Naive thymus-derived CD4-positive, alpha-beta T cell (primary cell): ENCODE results near the gene EDAR. TPM values are rescaled to one million over a fixed set of nuclear protein-coding genes. Genes with fewer than 3 reads are reported as not detected.

Experiments used
- ATAC-seq: fragments of 150-1000 bp; cut with Tn5 transposase; 2 replicates; pipeline ENCODE4 v1.10.0; 2021; ENCODE audit warnings: mild to moderate bottlenecking, moderate library complexity
- CTCF ChIA-PET: fragments of 350-600 bp; sonication (Branson Sonifier 250); formaldehyde crosslinking; loops from one replicate; lab custom pipeline; 2021; ENCODE audit warnings: antibody characterized with exemption; lab: Charles Lee
- POLR2A ChIA-PET: fragments of 350-600 bp; sonication (Branson Sonifier 250); formaldehyde crosslinking; loops from one replicate; lab custom pipeline; 2021; ENCODE audit warnings: antibody characterized with exemption, inconsistent platforms; lab: Charles Lee
- DNase-seq, 9 donors: peaks; one replicate each; pipeline versions ENCODE4 v3.0.0 to v3.0.0-alpha.2; 2020 to 2022; ENCODE audit warnings: mixed read lengths in 1 of 9
- H3K27ac ChIP-seq: one replicate; pipeline ENCODE4 v1.7.0; 2013; ENCODE audit warnings: mild to moderate bottlenecking, low read depth, low read length, moderate library complexity
- H3K27me3 ChIP-seq, 2 donors: one replicate each; pipeline ENCODE4 v1.7.0; 2013; ENCODE audit warnings: low read length in 2 of 2, mild to moderate bottlenecking in 2 of 2, moderate library complexity in 2 of 2; ENCODE audit not compliant: control insufficient read depth in 2 of 2, insufficient read depth in 2 of 2
- H3K36me3 ChIP-seq, 3 experiments: 1 replicate in 2 of 3; 2 replicates in 1 of 3; pipeline ENCODE4 v1.7.0; 2013; ENCODE audit warnings: low read length in 3 of 3, mild to moderate bottlenecking in 3 of 3, moderate library complexity in 1 of 3; ENCODE audit not compliant: insufficient read depth in 3 of 3, control insufficient read depth in 2 of 3
- H3K4me1 ChIP-seq, 2 donors: one replicate each; pipeline ENCODE4 v1.7.0; 2013; ENCODE audit warnings: low read length in 2 of 2, mild to moderate bottlenecking in 2 of 2, moderate library complexity in 1 of 2; ENCODE audit not compliant: control insufficient read depth in 2 of 2, insufficient read depth in 2 of 2
- H3K4me3 ChIP-seq: 2 replicates; pipeline ENCODE4 v1.7.0; 2013; ENCODE audit warnings: mild to moderate bottlenecking, low read length
- H3K9me3 ChIP-seq, 3 experiments: 1 replicate in 2 of 3; 2 replicates in 1 of 3; pipeline ENCODE4 v1.7.0; 2013; ENCODE audit warnings: low read length in 3 of 3; ENCODE audit not compliant: control insufficient read depth in 2 of 3
- H3K27ac Mint-ChIP-seq, 9 donors: one replicate each; pipeline ENCODE4 v1.8.0; 2020 to 2022; ENCODE audit warnings: mixed read lengths in 9 of 9, mild to moderate bottlenecking in 8 of 9, moderate library complexity in 5 of 9, inconsistent platforms in 2 of 9
- H3K27me3 Mint-ChIP-seq, 5 donors: one replicate each; pipeline ENCODE4 v1.8.0; 2021 to 2022; ENCODE audit warnings: mixed read lengths in 5 of 5, mild to moderate bottlenecking in 1 of 5
- H3K36me3 Mint-ChIP-seq, 5 donors: one replicate each; pipeline ENCODE4 v1.8.0; 2020 to 2022; ENCODE audit warnings: mixed read lengths in 5 of 5, mild to moderate bottlenecking in 3 of 5, inconsistent platforms in 1 of 5
- H3K4me1 Mint-ChIP-seq, 7 donors: one replicate each; pipeline ENCODE4 v1.8.0; 2020 to 2022; ENCODE audit warnings: mixed read lengths in 7 of 7, mild to moderate bottlenecking in 3 of 7, inconsistent platforms in 1 of 7
- H3K4me3 Mint-ChIP-seq, 10 donors: one replicate each; pipeline ENCODE4 v1.8.0; 2020 to 2022; ENCODE audit warnings: mild to moderate bottlenecking in 10 of 10, mixed read lengths in 10 of 10, moderate library complexity in 6 of 10, inconsistent platforms in 2 of 10
- H3K9me3 Mint-ChIP-seq, 11 donors: one replicate each; pipeline ENCODE4 v1.8.0; 2020 to 2022; ENCODE audit warnings: mixed read lengths in 11 of 11, mild to moderate bottlenecking in 4 of 11, inconsistent platforms in 1 of 11, moderate library complexity in 1 of 11
- intact Hi-C, 2 donors: fragments of 100-400 bp; cut with micrococcal nuclease; formaldehyde crosslinking; loops; one replicate each; pipeline ENCODE4 v1.15.1; 2023
- polyA plus RNA-seq, 2 donors: library from polyadenylated mRNA; unstranded; fragments of 300-500 nt; fragmentation: Illumina TruSeq; gene quantifications; one replicate each; pipeline ENCODE4 v1.2.3, GENCODE V29; 2021
- total RNA-seq, 6 experiments: library from RNA in 5 of 6; stranded (reverse) in 5 of 6; gene quantifications; 1 replicate in 5 of 6; 2 replicates in 1 of 6; pipeline ENCODE4 v1.2.3 and lab custom pipeline; 2021 to 2026

The EDAR gene
- total and polyA plus RNA-seq, 7 experiments from 2014 or later = 0.17 to 26.8 (median 21.6) TPM

- peak overlapping the region in 2 of 9 donors; percentile 13 to 89 for H3K27ac Mint-ChIP-seq
- peaks cover 0 to 2% (median 0%) of the 10 kb centered on the region in 11 donors for H3K9me3 Mint-ChIP-seq
- Histone ChIP-seq H3K4me3 (no peak overlapping the region), H3K4me1 (no peaks in the 10 kb centered on the region), H3K9me3 (no peaks in the 10 kb centered on the region), H3K27me3 (no peaks in the 10 kb centered on the region), H3K27ac (no peak overlapping the region), H3K36me3 (peaks cover 0 to 83% (median 11%) of the 10 kb centered on the region in 3 experiments)
- intact Hi-C loops = no loop called here
- H3K4me3 Mint-ChIP-seq = no peak overlapping the region
- CTCF ChIA-PET = interaction anchor here (0.6 kb wide), 1 partner anchor 48 kb away, joined by 4 read pairs; no protein-coding TSS in a partner anchor
- no peaks in the 10 kb centered on the region for H3K27me3 Mint-ChIP-seq
- POLR2A ChIA-PET = no interaction called here
- peaks cover 0 to 82% (median 35%) of the 10 kb centered on the region in 5 donors for H3K36me3 Mint-ChIP-seq
- no peak for ATAC-seq
- H3K4me1 Mint-ChIP-seq = peaks cover 0 to 6% (median 0%) of the 10 kb centered on the region in 7 donors
- DNase-seq = peak in 1 of 9 donors; percentile 4
Measured at GRCh38 chr2:108909275-108909823, 79.7 kb downstream of the EDAR start.

- peaks cover 0 to 88% (median 41%) of the 10 kb centered on the region in 5 donors for H3K36me3 Mint-ChIP-seq
- H3K27me3 Mint-ChIP-seq = no peaks in the 10 kb centered on the region
- H3K4me3 ChIP-seq = no peak overlapping the region
- POLR2A ChIA-PET = no interaction called here
- CTCF ChIA-PET = no interaction called here
- H3K27ac ChIP-seq = no peak overlapping the region
- no peaks in the 10 kb centered on the region for H3K27me3 ChIP-seq
- intact Hi-C loops = no loop called here
- no peak overlapping the region for H3K27ac Mint-ChIP-seq
- no peak overlapping the region for H3K4me3 Mint-ChIP-seq
- H3K4me1 ChIP-seq = no peaks in the 10 kb centered on the region
- H3K9me3 ChIP-seq = no peaks in the 10 kb centered on the region
- H3K4me1 Mint-ChIP-seq = peaks cover 0 to 6% (median 0%) of the 10 kb centered on the region in 7 donors
- ATAC-seq (no peak), DNase-seq (peak in 1 of 9 donors; percentile 10)
- peaks cover 0 to 90% (median 11%) of the 10 kb centered on the region in 3 experiments for H3K36me3 ChIP-seq
- peaks cover 0 to 4% (median 0%) of the 10 kb centered on the region in 11 donors for H3K9me3 Mint-ChIP-seq
Measured at GRCh38 chr2:108908713-108909070, 80.3 kb downstream of the EDAR start.

- Mint-ChIP-seq H3K4me1 (peaks cover 0 to 6% (median 0%) of the 10 kb centered on the region in 7 donors), H3K36me3 (peaks cover 0 to 90% (median 47%) of the 10 kb centered on the region in 5 donors), H3K27me3 (no peaks in the 10 kb centered on the region), H3K27ac (no peak overlapping the region), H3K9me3 (peaks cover 0 to 10% (median under 1%) of the 10 kb centered on the region in 11 donors), H3K4me3 (no peak overlapping the region)
- no peaks in the 10 kb centered on the region for H3K27me3 ChIP-seq
- ATAC-seq (no peak), DNase-seq (peak in 1 of 9 donors; percentile 7)
- intact Hi-C loops = no loop called here
- ChIA-PET POLR2A (no interaction called here), CTCF (interaction anchor here (0.9 kb wide), 1 partner anchor 13 kb away, joined by 3 read pairs; no protein-coding TSS in a partner anchor)
- H3K36me3 ChIP-seq = peaks cover 0 to 90% (median 11%) of the 10 kb centered on the region in 3 experiments
- H3K4me3 ChIP-seq = no peak overlapping the region
- H3K4me1 ChIP-seq = no peaks in the 10 kb centered on the region
- no peaks in the 10 kb centered on the region for H3K9me3 ChIP-seq
- no peak overlapping the region for H3K27ac ChIP-seq
Measured at GRCh38 chr2:108907822-108908712, 81.0 kb downstream of the EDAR start.

- H3K36me3 ChIP-seq = peaks cover 0 to 78% (median 11%) of the 10 kb centered on the region in 3 experiments
- no peaks in the 10 kb centered on the region for H3K27me3 ChIP-seq
- DNase-seq (no peak), ATAC-seq (no peak)
- intact Hi-C loops = no loop called here
- ChIA-PET CTCF (interaction anchor here (0.9 kb wide), 1 partner anchor 12 kb away, joined by 3 read pairs; no protein-coding TSS in a partner anchor), POLR2A (no interaction called here)
- H3K4me3 ChIP-seq = no peak overlapping the region
- peak overlapping the region in 2 of 9 donors; percentile 12 to 76 for H3K27ac Mint-ChIP-seq
- no peaks in the 10 kb centered on the region for H3K4me1 ChIP-seq
- no peaks in the 10 kb centered on the region for H3K9me3 ChIP-seq
- H3K36me3 Mint-ChIP-seq = peaks cover 0 to 91% (median 51%) of the 10 kb centered on the region in 5 donors
- no peak overlapping the region for H3K4me3 Mint-ChIP-seq
- H3K4me1 Mint-ChIP-seq = peaks cover 0 to 6% (median 0%) of the 10 kb centered on the region in 7 donors
- H3K27ac ChIP-seq = no peak overlapping the region
- peaks cover 0 to 20% (median 5%) of the 10 kb centered on the region in 11 donors for H3K9me3 Mint-ChIP-seq
- no peaks in the 10 kb centered on the region for H3K27me3 Mint-ChIP-seq
Measured at GRCh38 chr2:108906403-108907077, 82.5 kb downstream of the EDAR start.

DNA sequence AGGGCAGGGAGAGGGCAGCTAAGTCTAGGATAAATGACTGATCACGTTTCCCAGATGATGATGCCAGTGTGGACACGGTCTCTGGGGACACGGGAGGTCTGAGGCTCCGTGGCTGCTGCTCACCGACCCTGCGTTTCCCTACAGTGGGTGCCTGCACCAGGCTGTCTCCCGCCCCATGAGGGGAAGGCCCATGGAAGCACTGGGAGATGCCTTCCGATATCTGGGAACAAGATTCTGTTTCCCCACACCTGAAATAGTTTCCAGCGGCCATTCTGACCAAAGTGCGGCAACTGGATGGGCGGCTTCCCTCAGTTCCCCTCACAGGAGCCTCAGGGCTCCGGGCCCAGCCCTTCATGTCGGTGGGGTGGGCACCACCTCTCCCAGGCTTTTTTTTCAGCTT, 83.1 kb downstream of the EDAR start:
- H3K36me3 Mint-ChIP-seq = peaks cover 0 to 91% (median 53%) of the 10 kb centered on the region in 5 donors
- DNase-seq (peak in 1 of 9 donors; percentile 19), ATAC-seq (no peak)
- H3K9me3 Mint-ChIP-seq = peaks cover 0 to 26% (median 10%) of the 10 kb centered on the region in 11 donors
- ChIA-PET CTCF (no interaction called here), POLR2A (no interaction called here)
- Histone ChIP-seq H3K27ac (no peak overlapping the region), H3K4me1 (no peaks in the 10 kb centered on the region), H3K36me3 (peaks cover 0 to 76% (median 11%) of the 10 kb centered on the region in 3 experiments), H3K4me3 (no peak overlapping the region), H3K9me3 (no peaks in the 10 kb centered on the region), H3K27me3 (no peaks in the 10 kb centered on the region)
- intact Hi-C loops = no loop called here
- peaks cover 0 to 6% (median 0%) of the 10 kb centered on the region in 7 donors for H3K4me1 Mint-ChIP-seq
- no peak overlapping the region for H3K27ac Mint-ChIP-seq
- H3K4me3 Mint-ChIP-seq = no peak overlapping the region
- H3K27me3 Mint-ChIP-seq = no peaks in the 10 kb centered on the region

DNA sequence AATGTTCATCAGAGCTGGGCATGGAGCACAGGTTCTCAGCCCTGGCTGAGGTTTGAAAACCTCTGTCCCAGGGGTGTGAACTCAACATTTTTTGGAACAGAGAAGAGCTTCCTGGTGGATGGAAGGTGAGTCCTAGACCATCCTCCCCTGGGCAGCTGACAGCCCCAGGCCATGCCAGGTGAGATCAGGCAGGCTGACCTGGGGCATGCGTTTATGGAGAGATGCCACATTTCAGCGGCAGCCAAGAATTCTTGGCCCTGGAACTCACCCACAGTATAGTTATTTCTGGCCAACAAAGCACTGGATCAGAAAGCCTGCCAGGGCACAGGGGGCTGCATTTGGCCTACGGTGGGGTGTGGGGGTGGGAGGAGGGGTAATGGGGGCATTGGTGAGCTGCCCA, 83.8 kb downstream of the EDAR start:
- DNase-seq (peak in 1 of 9 donors; percentile 8), ATAC-seq (no peak)
- H3K4me1 Mint-ChIP-seq = peaks cover 0 to 6% (median 0%) of the 10 kb centered on the region in 7 donors
- peak overlapping the region in 2 of 9 donors; percentile 38 to 66 for H3K27ac Mint-ChIP-seq
- ChIA-PET CTCF (no interaction called here), POLR2A (no interaction called here)
- peaks cover 0 to 34% (median 13%) of the 10 kb centered on the region in 11 donors for H3K9me3 Mint-ChIP-seq
- peaks cover 0 to 92% (median 59%) of the 10 kb centered on the region in 5 donors for H3K36me3 Mint-ChIP-seq
- no peaks in the 10 kb centered on the region for H3K9me3 ChIP-seq
- H3K27ac ChIP-seq = no peak overlapping the region
- no peaks in the 10 kb centered on the region for H3K4me1 ChIP-seq
- H3K27me3 ChIP-seq = no peaks in the 10 kb centered on the region
- no peak overlapping the region for H3K4me3 Mint-ChIP-seq
- H3K36me3 ChIP-seq = peaks cover 0 to 76% (median 11%) of the 10 kb centered on the region in 3 experiments
- H3K27me3 Mint-ChIP-seq = no peaks in the 10 kb centered on the region
- intact Hi-C loops = no loop called here
- H3K4me3 ChIP-seq = no peak overlapping the region
